H4 (cell line): Measurements from ENCODE around the gene RAD51B. TPM values are rescaled to one million over a fixed set of nuclear protein-coding genes. Genes with fewer than 3 reads are reported as not detected.
"Not testable (repeated sequence)": the region's sequence is repeated elsewhere in the genome, so short reads cannot be mapped to it uniquely, and the experiment has no call there.

Source experiments
- DNase-seq: peaks from one replicate; pipeline ENCODE4 v3.0.0-alpha.2; 2015; ENCODE audit warnings: low spot score
- total RNA-seq: library from RNA; depleted of rRNA; stranded (reverse); fragments of >200 nt; shearing (Covaris generic); gene quantifications from 2 replicates; pipeline ENCODE4 v1.2.3, GENCODE V29; 2014

Gene RAD51B
- total RNA-seq, 1 experiment from 2014 or later = 11.2 TPM

DNA sequence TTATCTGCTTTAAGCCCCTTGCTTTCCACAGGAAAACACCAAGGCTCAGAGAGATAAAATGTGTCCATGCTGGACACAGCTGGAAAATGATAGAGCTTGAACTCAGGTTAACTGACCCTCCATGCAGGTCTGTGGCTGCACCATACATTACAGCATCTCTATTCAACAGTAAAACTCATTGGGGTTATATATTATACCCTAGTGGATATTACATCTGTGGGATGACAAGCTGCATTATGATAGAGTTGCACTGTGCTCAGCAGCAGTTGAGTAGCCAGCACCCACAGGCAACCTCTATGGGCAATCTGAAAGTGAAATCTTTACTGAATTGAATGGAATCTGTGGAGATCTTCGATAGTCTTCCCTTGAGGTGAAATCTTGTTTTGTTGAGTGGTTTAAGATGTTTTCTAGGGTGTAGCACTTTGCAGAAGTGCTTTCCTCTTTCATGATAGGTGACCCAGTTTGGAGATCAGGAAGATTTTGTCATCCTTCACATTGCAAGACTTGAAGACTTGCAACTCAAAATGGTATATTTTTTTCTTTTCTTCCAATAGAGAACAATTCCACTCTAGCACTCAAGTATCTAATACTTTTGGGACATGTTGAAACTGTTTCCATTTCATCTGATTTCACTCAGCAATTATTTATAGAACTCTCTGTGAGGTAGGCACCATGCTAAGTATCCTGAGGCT is 389.2 kb downstream of the RAD51B start:
- DNase-seq = no peak

DNA sequence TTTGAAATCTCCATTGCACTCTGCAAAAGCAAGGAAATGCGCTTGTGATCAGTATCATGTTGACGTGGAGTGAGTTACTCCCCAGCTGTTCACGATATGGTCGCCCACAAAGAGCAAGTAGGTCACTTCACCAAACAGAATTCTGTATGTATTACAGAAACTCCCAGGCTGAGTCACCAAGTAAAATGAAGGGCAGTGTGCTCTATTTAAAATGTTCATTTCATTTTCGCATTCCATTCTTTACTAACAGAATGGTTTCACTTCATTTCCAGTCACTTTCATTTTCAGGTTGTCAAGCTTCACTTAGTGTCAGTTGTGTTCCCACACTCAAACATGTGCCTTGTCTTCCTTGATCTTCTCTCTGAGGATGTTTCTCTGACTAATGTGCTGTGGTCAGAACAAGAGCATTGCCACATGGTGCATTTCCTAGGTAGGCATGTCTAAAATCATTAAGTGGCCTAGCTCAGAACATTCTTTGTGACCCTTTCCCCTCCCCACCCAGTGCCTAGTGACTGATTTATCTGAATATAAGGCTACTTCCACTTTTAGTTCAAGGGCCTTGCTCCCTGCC is 391.2 kb downstream of the RAD51B start:
- DNase-seq = peak; percentile 81

DNA sequence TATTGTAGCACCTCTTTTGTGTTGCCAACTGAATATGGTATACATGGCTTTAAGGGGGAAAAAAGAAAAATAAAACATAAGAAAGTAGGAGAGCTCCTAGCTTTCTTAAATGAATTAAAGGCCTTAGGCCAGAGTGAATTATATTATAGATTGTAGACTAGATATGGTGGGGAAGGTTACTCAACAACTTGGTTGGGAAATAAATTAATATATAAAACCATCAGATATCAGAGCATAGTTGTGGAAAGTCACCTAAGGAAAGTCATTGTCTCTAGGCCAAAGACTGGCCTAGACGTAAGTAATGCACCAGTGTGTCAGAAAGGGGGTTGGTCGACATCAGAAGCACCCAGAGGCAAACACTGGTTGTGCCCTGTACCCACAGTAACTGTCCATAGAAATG is 391.8 kb downstream of the RAD51B start:
- DNase-seq = no peak

DNA sequence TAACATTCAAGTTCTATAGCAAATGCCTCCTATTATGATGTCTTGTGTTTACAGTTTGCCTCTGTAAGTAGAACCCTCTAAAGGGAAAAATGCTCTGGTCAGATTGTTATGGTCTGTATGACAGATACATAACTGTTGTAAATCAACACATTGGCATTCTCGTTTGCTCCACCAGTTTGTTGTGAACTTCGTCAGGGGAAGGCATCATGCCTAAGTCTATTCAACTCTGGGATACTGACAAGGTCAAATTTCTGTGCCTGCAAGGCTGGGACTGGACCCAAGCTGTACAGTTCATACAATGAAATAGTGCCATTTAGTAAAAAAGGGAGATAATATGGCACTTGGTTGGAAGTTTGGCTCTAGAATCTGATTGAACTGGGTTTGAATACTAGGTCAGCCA is 392.3 kb downstream of the RAD51B start:
- no peak for DNase-seq

DNA sequence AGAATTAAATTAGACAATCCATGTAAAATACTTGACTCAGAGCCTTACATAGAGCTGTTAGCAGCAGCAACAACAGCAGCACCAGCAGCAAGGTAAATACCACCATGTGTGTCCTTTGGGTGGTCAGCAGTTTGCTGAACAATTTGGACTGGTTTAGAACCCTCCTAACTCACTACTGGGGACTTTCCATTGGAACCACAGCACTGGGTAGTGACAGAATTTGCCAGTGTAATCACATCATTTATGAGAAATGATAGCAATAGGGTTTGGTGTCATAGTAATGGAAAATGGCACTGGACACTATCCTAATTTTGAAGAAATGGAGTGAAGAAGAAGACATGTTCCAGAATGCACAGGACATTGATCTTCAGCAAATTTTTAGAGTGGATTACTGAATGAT is 392.8 kb downstream of the RAD51B start:
- no peak for DNase-seq

DNA sequence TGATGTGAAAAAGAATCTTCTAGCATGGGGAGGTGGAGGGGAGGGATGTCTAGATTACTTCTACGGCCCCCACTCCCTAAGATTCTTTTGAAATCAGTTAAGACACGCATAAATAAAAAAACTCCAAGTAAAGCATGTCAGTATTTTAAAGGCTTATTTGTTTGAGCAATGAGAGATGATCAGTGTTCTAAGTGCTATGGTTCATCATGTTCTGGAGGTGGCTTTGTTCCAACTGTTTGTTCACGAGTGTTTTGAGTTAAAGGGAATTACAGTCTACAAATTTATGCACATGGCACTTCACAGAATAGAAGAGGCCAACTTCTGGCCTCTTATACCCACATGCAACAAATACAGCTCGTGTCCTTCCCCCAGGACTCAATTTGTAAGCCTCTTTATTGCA is 394.9 kb downstream of the RAD51B start:
- DNase-seq = no peak

DNA sequence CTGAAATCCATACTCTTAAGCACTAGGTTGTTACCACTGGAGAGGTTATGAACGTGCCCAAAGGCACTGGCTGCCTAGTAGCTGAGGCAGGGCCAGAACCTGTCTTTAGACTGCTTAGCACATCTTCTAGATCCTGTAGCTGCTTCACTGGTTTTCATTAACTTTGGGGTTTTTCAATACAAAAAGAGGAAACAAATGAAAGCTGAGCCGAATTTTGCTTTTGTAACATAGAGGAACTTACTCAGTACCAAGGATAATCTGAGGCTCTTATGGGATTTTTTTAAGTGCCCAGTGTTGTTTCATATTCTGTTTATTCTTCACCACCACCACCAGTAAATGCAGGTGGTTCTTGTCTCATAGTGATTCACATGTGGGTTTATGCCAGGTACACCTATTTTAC is 396.1 kb downstream of the RAD51B start:
- DNase-seq = no peak

DNA sequence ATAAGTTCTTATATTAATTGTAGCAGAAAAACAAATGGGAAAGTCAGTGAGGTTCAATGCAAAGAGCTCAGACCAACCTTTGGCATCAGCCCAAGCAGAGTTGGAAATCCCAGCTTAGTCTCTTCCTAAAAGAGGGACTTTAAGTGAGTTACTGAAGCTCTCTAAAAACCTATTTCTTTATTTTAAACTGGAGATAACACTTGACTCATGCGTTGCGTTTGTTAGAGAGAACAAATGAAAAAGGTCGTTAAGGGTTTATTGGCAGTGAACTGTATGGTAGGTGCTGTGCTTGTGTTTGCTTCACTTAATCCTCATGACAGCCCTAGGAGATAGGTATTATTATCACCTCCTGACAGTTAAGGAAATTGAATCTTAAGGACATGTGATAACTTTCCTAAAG is 396.5 kb downstream of the RAD51B start:
- DNase-seq = no peak

DNA sequence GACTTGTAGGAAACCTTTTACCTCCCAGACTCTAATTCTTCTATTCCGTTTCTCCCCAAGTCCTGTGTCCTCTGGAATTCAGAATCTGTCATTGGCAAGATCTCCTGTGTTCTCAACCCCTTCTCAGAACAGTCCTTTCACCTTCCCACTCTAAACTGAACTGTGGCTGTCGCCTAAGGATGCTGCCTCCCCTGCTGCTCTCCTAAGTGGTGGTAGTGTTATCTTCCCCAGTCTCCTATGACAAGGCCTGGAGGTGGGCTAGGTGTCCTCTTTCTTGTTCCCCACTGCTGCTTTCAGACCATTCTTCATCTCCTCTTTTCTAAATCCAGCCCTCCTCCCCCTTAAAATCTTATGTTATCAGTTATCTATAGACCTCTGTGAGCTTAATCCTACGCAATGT is 397.4 kb downstream of the RAD51B start:
- no peak for DNase-seq

DNA sequence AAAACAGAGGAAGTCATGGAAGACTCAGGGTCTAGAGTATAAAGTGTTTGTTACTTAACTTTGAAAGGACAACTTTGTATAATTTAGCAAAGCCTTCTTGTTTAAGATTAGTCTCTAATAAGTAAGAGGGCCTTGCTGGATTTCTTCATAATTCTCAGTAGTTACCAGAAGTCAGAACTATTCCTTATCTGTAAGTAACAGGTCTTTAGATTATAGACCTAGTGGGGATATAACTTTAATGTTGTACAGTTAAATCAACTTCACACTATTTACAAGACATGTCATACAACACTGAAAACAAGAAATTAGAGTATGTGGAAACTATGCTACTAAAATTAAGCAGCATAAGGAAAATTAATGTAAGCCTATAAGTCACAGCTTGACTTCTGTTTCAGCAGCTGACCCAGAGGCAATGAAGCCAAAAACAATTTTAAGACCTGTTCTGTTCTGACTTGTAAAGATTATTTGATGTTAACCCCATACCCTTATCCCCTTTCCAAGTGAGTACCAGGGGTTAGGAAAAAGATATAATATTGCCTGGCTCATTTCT is 398.3 kb downstream of the RAD51B start:
- no peak for DNase-seq

DNA sequence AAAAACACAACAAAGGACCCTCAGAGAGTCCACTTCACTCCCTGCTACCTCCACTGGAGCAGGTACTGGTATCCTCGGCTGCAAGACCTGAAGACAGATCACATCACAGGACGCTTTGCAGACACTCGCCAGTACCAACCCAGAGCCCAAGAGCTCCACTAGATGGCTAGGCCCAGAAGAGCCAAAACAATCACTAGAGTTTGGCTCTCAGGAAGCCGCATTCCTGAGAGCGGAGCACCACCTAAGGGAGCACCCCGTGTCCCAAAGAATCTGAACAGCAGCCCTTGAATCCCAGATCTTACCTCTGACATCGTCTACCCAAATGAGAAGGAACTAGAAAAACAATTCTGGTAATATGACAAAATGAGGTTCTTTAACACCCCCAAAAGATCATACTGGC is 399.8 kb downstream of the RAD51B start:
- DNase-seq = no peak

DNA sequence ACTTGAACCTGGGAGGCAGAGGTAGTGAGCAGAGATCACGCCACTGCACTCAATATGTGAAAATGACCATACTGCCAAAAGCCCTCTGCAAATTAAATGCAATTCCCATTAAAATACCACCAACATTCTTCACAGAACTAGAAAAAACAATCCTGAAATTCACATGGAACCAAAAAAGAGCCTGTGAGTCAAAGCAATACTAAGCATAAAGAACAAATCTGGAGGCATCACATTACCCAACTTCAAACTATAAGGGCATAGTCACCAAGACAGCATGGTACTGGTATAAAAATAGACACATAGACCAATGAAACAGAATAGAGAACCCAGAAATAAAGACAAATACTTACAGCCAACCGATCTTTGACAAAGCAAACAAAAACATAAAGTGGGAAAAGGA is 401.5 kb downstream of the RAD51B start:
- not testable (repeated sequence) for DNase-seq

DNA sequence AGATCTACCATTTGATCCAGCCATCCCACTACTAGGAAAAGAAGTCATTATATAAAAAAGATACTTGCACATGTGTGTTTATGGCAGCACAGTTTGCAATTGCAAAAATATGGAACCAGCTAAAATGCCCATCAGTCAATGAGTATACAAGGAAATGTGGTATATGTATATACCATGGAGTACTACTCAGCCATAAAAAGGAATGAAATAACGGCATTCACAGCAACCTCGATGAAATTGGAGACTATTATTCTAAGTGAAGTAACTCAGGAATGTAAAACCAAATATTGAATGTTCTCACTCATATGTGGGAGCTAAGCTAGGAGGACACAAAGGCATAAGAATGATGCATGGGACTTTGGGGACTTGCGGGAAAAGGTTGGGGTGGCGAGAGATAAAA is 402.6 kb downstream of the RAD51B start:
- DNase-seq = no peak

DNA sequence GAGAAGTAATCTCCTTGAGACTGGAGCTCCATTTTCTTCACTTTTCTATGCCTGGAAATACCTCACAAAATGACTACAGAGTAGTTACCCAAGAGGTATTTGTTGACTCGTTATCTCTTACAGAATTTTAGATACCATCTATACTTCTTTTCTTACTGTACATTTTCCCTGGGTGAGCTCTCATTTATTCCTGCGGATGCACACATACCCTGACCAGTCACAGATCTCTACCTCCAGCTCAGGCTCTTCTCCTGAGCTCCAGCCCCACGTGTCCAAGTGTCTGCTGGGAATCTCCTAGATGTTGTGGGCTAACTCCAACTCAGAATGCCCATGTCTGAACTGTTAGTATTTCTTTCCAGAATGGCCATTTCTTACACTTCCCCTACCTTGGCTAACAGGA is 403.1 kb downstream of the RAD51B start:
- no peak for DNase-seq

DNA sequence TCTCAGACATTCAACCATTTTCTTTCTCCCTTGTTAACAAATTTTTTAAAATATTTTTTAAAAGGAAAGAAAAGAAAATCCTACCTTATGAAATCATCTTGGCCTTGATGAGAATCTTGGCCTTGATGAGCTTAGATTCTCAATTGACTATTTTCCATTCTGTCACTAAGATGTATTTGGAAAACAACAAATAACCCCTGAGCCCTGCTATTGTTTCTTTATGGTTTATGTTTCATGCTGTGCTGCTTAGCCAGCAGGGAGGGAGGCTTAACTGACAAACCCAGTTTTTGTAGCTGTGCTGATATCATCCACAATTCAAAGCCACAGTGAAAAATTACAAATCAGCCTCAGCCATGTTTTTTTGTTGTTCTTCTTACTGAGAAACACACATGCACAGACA is 404.1 kb downstream of the RAD51B start:
- DNase-seq = no peak

DNA sequence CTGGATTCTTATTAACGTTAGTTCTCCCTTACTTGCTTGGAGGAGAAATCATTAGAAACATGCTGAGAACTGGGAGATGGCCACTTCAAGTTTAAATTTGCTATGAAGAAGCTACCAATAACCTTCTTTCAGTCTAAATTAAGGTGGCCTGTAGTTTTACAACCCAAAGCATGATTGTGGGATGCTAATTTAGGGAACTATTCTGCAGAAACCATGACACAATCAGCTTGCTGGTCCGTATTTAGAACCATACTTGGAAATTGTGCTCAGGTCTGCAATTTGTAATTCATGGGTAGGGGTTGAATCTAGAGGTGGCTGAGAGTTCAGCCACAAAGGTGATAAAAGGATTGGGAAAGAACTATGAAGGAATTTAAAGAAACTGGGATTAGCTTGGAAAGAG is 405.7 kb downstream of the RAD51B start:
- DNase-seq = no peak

DNA sequence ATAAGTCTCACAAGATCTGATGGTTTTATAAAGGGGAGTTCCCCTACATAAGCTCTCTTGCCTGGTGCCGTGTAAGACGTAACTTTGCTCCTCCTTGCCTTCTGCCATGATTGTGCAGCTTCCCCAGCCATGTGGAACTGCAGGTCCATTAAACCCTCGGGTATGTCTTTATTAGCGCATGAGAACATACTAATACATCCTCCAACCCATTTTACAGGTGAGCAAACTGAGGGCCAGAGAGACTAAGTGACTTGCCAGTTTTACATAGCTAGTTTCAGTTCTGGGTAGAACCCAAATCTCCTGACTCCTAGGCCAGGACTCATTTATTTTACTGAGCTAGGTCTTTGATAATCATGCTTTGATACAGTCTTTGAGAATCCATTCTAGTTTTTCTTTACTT is 406.9 kb downstream of the RAD51B start:
- DNase-seq = no peak

DNA sequence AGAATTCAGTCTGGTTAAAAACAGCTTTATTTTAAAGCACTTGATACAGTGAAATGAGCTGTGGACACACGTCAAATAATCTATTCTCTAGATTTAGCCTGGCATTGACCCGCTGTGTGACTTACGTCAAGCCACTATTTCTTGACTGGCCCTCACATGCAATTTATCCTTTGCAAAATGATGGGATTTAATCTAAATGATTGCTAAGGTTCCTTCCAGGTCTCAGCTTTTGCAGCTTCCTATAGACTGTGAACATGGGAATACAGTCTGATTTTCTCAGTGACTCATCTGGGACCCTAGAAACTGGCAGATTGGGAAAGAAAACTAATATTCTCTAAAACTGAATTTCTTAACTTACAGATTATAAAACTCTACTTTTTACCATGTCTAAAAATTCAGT is 409.1 kb downstream of the RAD51B start:
- DNase-seq = no peak

DNA sequence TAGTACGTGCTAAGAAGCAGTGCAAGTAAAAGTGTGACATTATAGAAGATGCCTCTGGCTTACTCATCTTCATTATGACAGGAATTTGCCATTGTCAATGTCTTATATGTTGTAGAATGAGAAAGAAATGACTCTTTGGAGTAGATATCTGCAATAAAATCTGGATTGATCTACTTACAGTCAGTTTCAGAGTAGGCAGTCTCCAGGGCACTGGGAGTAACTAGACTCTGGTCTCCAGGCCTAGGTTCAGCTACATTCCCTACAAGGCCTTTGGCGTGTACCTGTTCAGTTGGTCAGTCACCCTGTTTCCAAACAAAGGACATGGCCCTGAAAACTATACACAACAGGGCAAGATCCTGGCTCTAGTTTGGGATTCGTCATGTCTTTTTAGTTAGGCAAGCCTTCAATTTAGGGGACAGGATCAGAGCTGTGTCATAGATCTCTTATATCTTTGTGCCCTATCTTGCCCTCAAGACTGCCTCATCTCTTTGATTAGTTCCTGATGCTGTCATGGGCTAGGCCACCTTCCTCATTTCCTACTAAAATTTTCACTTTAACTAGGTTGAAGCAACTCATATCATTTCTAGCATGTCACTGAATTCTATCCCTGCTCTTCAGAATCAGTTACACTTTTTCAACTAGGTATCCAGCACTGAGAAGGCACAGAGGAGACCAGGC is 410.0 kb downstream of the RAD51B start:
- DNase-seq = no peak

DNA sequence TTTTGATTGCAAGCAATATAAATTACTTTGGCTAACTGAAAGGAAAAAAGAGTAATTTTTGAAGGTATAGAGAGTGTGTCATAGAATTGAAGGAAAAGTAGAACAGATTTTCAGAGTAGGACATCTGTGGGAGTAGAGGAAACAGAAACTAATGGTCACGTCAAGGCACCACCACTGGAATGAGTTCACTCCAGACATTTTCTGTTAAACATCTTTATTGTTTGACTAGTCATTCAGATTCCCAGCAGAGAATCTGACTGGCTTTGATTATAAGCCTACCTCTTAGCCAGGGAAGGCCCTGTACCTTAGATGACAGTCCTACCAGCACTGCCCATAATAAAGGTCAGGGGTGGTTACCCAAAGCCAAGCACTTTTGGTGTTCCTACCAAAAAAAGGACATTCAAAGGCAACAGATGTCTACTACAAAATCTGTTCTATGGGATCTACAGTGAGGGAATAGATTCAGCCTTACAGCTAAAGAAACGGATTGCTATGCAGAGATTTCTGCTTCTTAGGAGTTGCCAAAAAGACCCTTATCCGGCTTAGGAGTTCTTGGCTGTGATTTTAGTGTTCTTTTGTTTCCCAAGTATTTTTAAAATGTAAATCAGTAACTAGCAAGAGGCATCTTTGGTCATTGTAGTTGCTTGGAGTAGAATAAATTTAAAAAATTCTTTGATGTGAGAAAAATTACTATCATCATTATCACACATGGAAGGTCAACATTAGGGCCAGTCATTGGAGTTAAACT is 410.8 kb downstream of the RAD51B start:
- DNase-seq = no peak

DNA sequence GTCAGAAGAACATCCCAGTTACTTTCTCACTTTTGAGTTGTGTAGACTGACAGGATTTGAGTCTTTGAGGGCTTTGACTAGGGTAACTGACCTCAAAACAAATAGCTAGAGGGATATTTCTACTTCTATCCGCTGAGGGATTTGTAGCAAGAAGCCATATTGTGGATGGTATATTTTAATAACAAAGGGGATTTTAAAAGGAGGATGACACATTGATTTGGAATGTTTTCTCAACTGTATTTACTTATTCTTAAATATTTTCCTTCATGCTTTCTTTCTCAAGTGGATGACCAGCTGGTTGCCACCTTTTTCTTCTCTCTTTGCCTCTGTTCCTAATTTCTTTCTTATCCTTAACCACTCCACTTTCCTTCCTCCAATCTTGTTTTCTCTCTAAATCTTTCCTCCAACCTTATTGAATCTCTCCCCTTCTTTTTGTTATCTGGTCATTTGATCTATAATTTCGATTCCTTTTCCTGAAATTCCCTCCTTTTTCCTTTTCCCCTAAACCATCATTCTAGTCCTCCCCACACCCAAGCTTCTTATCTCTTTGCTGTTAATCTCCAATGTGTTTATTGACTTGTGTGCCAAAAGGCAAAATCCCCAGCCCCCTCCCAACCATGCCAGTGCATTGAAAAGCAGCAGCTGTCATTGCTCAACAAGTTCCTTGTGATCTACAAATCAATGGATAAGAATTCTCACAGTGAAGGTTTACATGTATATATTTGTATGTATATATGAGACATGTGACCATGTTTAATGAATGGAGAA is 411.6 kb downstream of the RAD51B start:
- DNase-seq = no peak

DNA sequence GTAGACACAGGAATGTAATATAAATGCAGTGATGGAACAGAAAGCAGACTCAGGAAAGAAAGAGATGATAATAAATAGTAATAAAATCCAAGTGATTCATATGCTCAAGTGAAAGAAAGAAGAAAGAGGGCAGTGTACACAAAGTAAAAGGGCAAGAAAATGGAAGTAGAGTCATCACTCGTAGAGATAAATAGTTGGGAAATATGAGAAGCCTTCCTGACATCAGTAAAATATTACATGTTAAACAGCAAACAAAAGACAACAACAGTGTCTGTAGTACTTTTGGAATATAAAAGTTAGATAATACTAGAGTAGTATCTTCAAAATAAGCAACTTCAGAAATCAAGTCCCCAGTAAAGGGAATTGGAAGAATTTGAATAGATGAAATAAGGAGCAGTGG is 412.3 kb downstream of the RAD51B start:
- no peak for DNase-seq
